Choroid plexus epithelial cell (primary cell): ENCODE measurements around the gene PSME4.
A peak's percentile ranks its signal among the peaks of the same experiment; 100 is the strongest.

Experiments used
- DNase-seq: peaks from one replicate; pipeline ENCODE4 v3.0.0-alpha.2; 2010; ENCODE audit warnings: low read depth
- H3K4me3 ChIP-seq: 2 replicates; pipeline ENCODE4 v1.5.1; 2011; ENCODE audit warnings: low read depth, mild to moderate bottlenecking, control low read depth, low read length, moderate library complexity
- CTCF ChIP-seq: conservative IDR thresholded peaks from 2 replicates; pipeline ENCODE4 v1.5.1; 2011; ENCODE audit warnings: low read depth, mild to moderate bottlenecking, control low read depth, inconsistent platforms, low read length, moderate library complexity

PSME4 gene

GRCh38 chr2:53960476-53960875, 10.3 kb downstream of the PSME4 start:
- no peak for TF ChIP-seq CTCF
- DNase-seq, result no peak
- no peak overlapping the region for H3K4me3 ChIP-seq

- no peak for DNase-seq
- no peak for TF ChIP-seq CTCF
- no peak overlapping the region for H3K4me3 ChIP-seq
Observed at GRCh38 chr2:53958443-53958842, 12.3 kb downstream of the PSME4 start.

GRCh38 chr2:53952519-53952918, 18.3 kb downstream of the PSME4 start:
- no peak overlapping the region for H3K4me3 ChIP-seq
- TF ChIP-seq CTCF, result no peak
- DNase-seq, result peak; percentile 25

- TF ChIP-seq CTCF, result no peak
- no peak overlapping the region for H3K4me3 ChIP-seq
- no peak for DNase-seq
Observed at GRCh38 chr2:53949457-53949856, 21.3 kb downstream of the PSME4 start.

GRCh38 chr2:53945538-53945937, 25.3 kb downstream of the PSME4 start:
- no peak for TF ChIP-seq CTCF
- DNase-seq, result peak; percentile 41
- no peak overlapping the region for H3K4me3 ChIP-seq

- no peak overlapping the region for H3K4me3 ChIP-seq
- TF ChIP-seq CTCF, result no peak
- DNase-seq, result no peak
Observed at GRCh38 chr2:53944542-53944941, 26.3 kb downstream of the PSME4 start.

GRCh38 chr2:53942280-53942679, 28.5 kb downstream of the PSME4 start:
- DNase-seq, result no peak
- no peak overlapping the region for H3K4me3 ChIP-seq
- no peak for TF ChIP-seq CTCF
